Neutrophil (primary cell): ENCODE measurements around the gene CYP27C1.

Source experiments
- H3K27ac ChIP-seq: fragments of 200-600 bp; sonication (generic); 2 replicates; pipeline ENCODE4 v1.5.1; 2016; ENCODE audit warnings: mild to moderate bottlenecking, moderate library complexity
- H3K27me3 ChIP-seq: fragments of 200-600 bp; sonication (generic); 2 replicates; pipeline ENCODE4 v1.6.0; 2016; ENCODE audit warnings: mild to moderate bottlenecking
- H3K36me3 ChIP-seq: fragments of 200-600 bp; sonication (generic); 2 replicates; pipeline ENCODE4 v1.5.1; 2017
- H3K4me1 ChIP-seq, 2 experiments: fragments of 200-600 bp in 1 of 2; sonication (generic) in 1 of 2; 1 replicate in 1 of 2; 2 replicates in 1 of 2; pipeline versions ENCODE4 v1.5.1 to v1.6.1; 2013 to 2016; ENCODE audit warnings: low read depth in 1 of 2, low read length in 1 of 2, mild to moderate bottlenecking in 1 of 2, moderate library complexity in 1 of 2; ENCODE audit not compliant: control insufficient read depth in 1 of 2, insufficient read depth in 1 of 2
- H3K4me3 ChIP-seq, 2 experiments: fragments of 200-600 bp in 1 of 2; sonication (generic) in 1 of 2; 1 replicate in 1 of 2; 2 replicates in 1 of 2; pipeline ENCODE4 v1.5.1; 2013 to 2016; ENCODE audit warnings: low read depth in 1 of 2, low read length in 1 of 2, mild to moderate bottlenecking in 1 of 2, moderate library complexity in 1 of 2
- H3K9me3 ChIP-seq: fragments of 200-600 bp; sonication (generic); 2 replicates; pipeline ENCODE4 v1.5.1; 2016
- TF ChIP-seq, protein P1 (sequence below): fragments of 200-600 bp; sonication (generic); IDR thresholded peaks from 2 replicates; pipeline ENCODE4 v1.5.1; 2016; ENCODE audit warnings: antibody characterized with exemption

Gene CYP27C1

DNA sequence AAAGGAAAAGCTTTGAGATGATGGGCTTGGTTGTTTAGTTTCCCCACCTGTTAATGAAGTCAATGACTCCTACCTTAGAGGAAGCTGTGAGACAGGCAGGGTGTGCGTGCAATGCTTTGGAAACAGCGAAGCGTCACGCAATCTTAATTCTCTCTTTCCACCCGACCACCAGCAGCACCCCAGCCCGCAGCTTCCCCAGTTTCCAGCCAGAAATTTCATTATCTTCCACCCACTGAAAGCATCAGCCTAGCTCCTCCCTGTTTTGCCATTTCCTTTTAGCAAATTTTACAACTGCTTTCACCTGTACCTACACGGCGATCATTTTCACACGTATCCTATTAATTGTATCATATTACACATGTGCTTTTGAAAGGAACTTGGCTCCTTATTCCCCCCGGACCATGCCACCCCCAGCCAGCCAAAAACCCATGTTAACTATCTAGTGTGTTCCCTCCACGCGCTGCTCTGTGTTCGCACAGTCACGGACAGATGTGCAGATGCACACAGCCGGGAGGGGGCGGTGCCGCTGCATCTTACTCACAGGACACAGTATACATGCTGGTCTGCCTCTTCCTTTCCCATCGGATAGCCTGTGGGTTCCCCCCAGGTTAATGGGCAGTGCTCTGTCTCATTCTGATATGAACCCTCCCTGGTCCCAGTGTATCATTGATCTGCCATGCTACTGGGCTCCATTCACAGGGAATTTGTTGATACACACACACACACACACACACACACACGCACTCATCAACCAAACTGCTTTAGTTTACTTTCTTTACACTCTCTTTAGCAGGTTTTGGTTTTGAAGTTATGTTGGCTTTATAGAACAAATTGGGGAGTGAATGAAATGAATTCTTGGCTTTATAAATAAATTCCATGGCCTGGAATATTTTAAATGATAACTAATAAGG, 22.4 kb downstream of the CYP27C1 start:
- TF ChIP-seq, protein P1, sequence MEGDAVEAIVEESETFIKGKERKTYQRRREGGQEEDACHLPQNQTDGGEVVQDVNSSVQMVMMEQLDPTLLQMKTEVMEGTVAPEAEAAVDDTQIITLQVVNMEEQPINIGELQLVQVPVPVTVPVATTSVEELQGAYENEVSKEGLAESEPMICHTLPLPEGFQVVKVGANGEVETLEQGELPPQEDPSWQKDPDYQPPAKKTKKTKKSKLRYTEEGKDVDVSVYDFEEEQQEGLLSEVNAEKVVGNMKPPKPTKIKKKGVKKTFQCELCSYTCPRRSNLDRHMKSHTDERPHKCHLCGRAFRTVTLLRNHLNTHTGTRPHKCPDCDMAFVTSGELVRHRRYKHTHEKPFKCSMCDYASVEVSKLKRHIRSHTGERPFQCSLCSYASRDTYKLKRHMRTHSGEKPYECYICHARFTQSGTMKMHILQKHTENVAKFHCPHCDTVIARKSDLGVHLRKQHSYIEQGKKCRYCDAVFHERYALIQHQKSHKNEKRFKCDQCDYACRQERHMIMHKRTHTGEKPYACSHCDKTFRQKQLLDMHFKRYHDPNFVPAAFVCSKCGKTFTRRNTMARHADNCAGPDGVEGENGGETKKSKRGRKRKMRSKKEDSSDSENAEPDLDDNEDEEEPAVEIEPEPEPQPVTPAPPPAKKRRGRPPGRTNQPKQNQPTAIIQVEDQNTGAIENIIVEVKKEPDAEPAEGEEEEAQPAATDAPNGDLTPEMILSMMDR = peak; percentile 27
- no peak overlapping the region for H3K27ac ChIP-seq
- no peaks in the 10 kb centered on the region for H3K27me3 ChIP-seq
- no peaks in the 10 kb centered on the region for H3K36me3 ChIP-seq
- peaks cover 8 to 9% of the 10 kb centered on the region in 2 experiments for H3K4me1 ChIP-seq
- peak overlapping the region; percentile 9 to 21 for H3K4me3 ChIP-seq
- no peaks in the 10 kb centered on the region for H3K9me3 ChIP-seq

DNA sequence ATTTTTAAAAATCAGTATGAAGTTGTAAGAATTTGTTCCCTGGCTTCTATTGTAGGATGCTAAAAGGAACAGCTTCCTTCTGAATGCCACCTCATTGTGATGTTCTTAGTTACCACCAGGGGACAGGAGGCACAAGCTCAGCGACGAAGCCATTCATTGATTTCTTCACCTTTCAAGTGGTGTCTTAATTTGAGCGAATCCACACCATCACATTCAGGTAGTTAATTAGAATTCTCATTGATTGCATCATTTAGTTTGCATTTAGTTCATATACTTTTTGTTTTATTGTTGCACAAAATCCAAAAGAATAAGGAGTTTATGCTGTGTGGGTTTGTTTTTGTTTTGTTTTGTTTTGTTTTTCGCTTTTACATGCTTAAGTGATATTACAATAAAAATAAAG, 23.1 kb downstream of the CYP27C1 start:
- H3K36me3 ChIP-seq = no peaks in the 10 kb centered on the region
- H3K27ac ChIP-seq = no peak overlapping the region
- TF ChIP-seq, protein P1 = no peak
- no peaks in the 10 kb centered on the region for H3K9me3 ChIP-seq
- H3K4me1 ChIP-seq = peaks cover 8 to 9% of the 10 kb centered on the region in 2 experiments
- H3K4me3 ChIP-seq = no peak overlapping the region
- no peaks in the 10 kb centered on the region for H3K27me3 ChIP-seq

DNA sequence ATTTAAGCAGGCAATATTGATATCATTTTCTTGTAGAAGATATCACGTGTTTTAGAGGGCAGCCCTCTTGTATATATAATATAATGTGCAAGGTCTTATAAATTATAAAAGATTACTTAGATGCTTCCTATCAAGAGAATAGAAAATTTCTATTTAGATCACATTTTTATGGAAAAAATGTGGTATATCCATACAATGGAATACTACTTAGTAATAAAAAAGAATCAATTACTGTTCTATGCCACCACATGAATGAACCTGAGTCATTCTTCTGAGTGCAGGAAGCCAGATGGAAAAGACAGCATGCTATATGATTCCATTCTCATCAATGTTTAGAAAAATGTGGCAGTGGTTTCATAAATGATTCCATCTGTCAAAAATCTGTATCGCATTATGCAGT, 23.6 kb downstream of the CYP27C1 start:
- H3K27me3 ChIP-seq = no peaks in the 10 kb centered on the region
- no peaks in the 10 kb centered on the region for H3K36me3 ChIP-seq
- H3K27ac ChIP-seq = no peak overlapping the region

DNA sequence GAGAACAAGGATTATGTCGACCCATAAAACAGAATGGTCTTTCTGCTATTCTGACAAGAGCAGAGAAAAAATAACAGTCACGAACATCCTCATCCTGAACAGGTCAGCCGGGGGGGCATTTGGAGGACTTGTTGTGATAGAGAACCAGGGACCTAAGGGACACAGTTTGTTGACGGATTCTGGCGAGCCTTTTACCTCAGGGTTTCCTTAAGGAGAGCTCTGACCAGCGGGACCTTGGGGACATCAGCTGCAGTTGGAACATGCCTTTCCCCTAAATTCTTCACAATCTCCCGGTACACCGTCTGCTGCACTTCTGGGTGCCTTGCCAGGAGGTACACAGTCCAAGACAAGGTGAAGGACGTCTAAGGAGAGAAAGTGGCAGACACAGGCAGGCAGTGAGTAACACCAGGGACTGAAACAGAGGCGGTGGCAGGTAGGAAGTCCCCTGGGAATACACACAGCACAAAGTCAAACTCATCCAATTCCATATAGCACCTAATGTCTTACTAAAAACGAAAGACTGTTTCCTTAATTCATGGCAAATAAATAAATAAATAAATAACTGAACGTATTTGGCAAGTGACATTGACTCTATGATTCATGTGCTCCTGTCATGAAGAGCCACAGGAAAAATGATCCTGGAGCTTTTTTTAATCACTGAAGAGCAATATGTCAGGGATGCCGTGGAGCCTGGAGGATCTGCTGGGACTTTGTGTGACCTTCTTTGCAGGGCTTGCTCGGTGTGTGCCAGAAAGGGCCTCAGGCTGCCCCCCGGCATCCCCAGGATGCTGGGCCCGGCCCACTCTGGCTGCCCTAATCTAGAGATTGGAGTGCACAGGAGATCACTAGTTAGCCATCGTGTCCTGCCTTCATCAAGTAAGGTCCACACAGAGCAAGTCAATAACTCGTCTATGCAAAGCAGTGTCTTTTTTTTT, 24.7 kb downstream of the CYP27C1 start:
- H3K27ac ChIP-seq = no peak overlapping the region
- no peaks in the 10 kb centered on the region for H3K9me3 ChIP-seq
- no peaks in the 10 kb centered on the region for H3K27me3 ChIP-seq
- TF ChIP-seq, protein P1 = no peak
- H3K4me3 ChIP-seq = no peak overlapping the region
- peaks cover 8 to 9% of the 10 kb centered on the region in 2 experiments for H3K4me1 ChIP-seq
- no peaks in the 10 kb centered on the region for H3K36me3 ChIP-seq

More for the DNA sequence above, 23.6 kb downstream of the CYP27C1 start:
- TF ChIP-seq, protein P1 = no peak
- no peaks in the 10 kb centered on the region for H3K9me3 ChIP-seq
- peaks cover 8 to 9% of the 10 kb centered on the region in 2 experiments for H3K4me1 ChIP-seq
- no peak overlapping the region for H3K4me3 ChIP-seq

DNA sequence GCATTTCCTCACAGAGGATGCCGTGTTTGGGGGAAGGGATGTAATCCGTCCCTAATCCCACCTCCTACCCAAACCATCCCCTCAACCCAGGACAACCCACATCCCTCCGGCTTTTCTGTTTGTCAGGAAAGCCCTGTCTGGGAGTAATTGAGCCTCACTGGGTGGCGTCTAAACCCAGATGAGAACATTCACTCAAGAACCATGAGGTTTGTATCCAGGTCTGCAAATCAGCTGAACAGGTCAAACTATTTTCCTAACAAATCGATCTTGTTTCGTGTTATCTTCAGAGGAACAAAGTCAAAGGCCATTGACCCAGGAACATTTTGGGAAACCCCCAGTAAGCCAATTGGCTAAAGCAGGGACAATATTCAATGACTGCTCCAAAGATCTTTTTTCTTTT, 25.7 kb downstream of the CYP27C1 start:
- no peak overlapping the region for H3K27ac ChIP-seq

More for the DNA sequence above, 25.7 kb downstream of the CYP27C1 start:
- Histone ChIP-seq H3K9me3 (no peaks in the 10 kb centered on the region), H3K27me3 (no peaks in the 10 kb centered on the region), H3K4me3 (no peak overlapping the region), H3K36me3 (no peaks in the 10 kb centered on the region), H3K4me1 (peaks cover 8 to 9% of the 10 kb centered on the region in 2 experiments)
- TF ChIP-seq, protein P1 = no peak
